ENCODE data around the gene MS4A14. TPM values are rescaled to one million over a fixed set of nuclear protein-coding genes. Genes with fewer than 3 reads are reported as not detected.

The MS4A14 gene
- total and polyA plus RNA-seq, 7 experiments from 2014 or later: 0.13 to 5.6 (median 0.37) TPM; not detected in 4

- H3K4me1 Mint-ChIP-seq: peaks cover 0 to 3% (median 0%) of the 10 kb centered on the region in 7 donors
- no peak overlapping the region for H3K27ac ChIP-seq (ENCODE audit: low read depth, low read length)
- H3K4me1 ChIP-seq (ENCODE audit: control insufficient read depth in 2 of 2, insufficient read depth in 2 of 2, low read length in 2 of 2): no peaks in the 10 kb centered on the region
- no peaks in the 10 kb centered on the region for H3K9me3 ChIP-seq (ENCODE audit: control insufficient read depth in 2 of 3, low read length in 3 of 3)
- no peak overlapping the region for H3K4me3 ChIP-seq (ENCODE audit: low read length)
- H3K36me3 ChIP-seq (ENCODE audit: control insufficient read depth in 2 of 3, insufficient read depth in 3 of 3, low read length in 3 of 3): no peaks in the 10 kb centered on the region
- ChIA-PET POLR2A (no interaction called here), CTCF (no interaction called here)
- H3K27ac Mint-ChIP-seq: no peak overlapping the region
- DNase-seq (no peak), ATAC-seq (peak; percentile 67)
- H3K4me3 Mint-ChIP-seq: no peak overlapping the region
- H3K27me3 ChIP-seq (ENCODE audit: control insufficient read depth in 2 of 2, insufficient read depth in 2 of 2, low read length in 2 of 2): no peaks in the 10 kb centered on the region
- intact Hi-C loops (cut with micrococcal nuclease): no loop called here
- H3K9me3 Mint-ChIP-seq: no peaks in the 10 kb centered on the region
- peaks cover 0 to 20% (median 10%) of the 10 kb centered on the region in 5 donors for H3K27me3 Mint-ChIP-seq
- no peaks in the 10 kb centered on the region for H3K36me3 Mint-ChIP-seq
Observed at GRCh38 chr11:60396799-60397198, 540 bp downstream of the MS4A14 start.

GRCh38 chr11:60420015-60420414 is 23.8 kb downstream of the MS4A14 start:
- peaks cover 0 to 4% of the 10 kb centered on the region in 2 donors for H3K27me3 ChIP-seq (ENCODE audit: control insufficient read depth in 2 of 2, insufficient read depth in 2 of 2, low read length in 2 of 2)
- H3K27ac ChIP-seq (ENCODE audit: low read depth, low read length): no peak overlapping the region
- CTCF ChIA-PET: no interaction called here
- Mint-ChIP-seq H3K4me1 (no peaks in the 10 kb centered on the region), H3K27me3 (peaks cover 5 to 30% (median 23%) of the 10 kb centered on the region in 5 donors), H3K4me3 (no peak overlapping the region), H3K27ac (no peak overlapping the region), H3K36me3 (no peaks in the 10 kb centered on the region), H3K9me3 (peaks cover 0 to 10% (median 0%) of the 10 kb centered on the region in 11 donors)
- H3K4me3 ChIP-seq (ENCODE audit: low read length): no peak overlapping the region
- H3K36me3 ChIP-seq (ENCODE audit: control insufficient read depth in 2 of 3, insufficient read depth in 3 of 3, low read length in 3 of 3): no peaks in the 10 kb centered on the region
- POLR2A ChIA-PET: no interaction called here
- no peaks in the 10 kb centered on the region for H3K9me3 ChIP-seq (ENCODE audit: control insufficient read depth in 2 of 3, low read length in 3 of 3)
- intact Hi-C loops (cut with micrococcal nuclease): no loop called here
- no peak for DNase-seq
- H3K4me1 ChIP-seq (ENCODE audit: control insufficient read depth in 2 of 2, insufficient read depth in 2 of 2, low read length in 2 of 2): no peaks in the 10 kb centered on the region
- ATAC-seq: no peak

GRCh38 chr11:60422609-60423008 is 26.4 kb downstream of the MS4A14 start:
- H3K27ac Mint-ChIP-seq: no peak overlapping the region
- ChIA-PET CTCF (no interaction called here), POLR2A (no interaction called here)
- DNase-seq: no peak
- H3K4me1 Mint-ChIP-seq: no peaks in the 10 kb centered on the region
- H3K27ac ChIP-seq (ENCODE audit: low read depth, low read length): no peak overlapping the region
- peaks cover 0 to 30% (median 20%) of the 10 kb centered on the region in 5 donors for H3K27me3 Mint-ChIP-seq
- H3K4me3 Mint-ChIP-seq: no peak overlapping the region
- H3K27me3 ChIP-seq (ENCODE audit: control insufficient read depth in 2 of 2, insufficient read depth in 2 of 2, low read length in 2 of 2): peaks cover 0 to 4% of the 10 kb centered on the region in 2 donors
- no peak overlapping the region for H3K4me3 ChIP-seq (ENCODE audit: low read length)
- no peaks in the 10 kb centered on the region for H3K9me3 ChIP-seq (ENCODE audit: control insufficient read depth in 2 of 3, low read length in 3 of 3)
- intact Hi-C loops (cut with micrococcal nuclease): no loop called here
- H3K36me3 Mint-ChIP-seq: no peaks in the 10 kb centered on the region
- no peaks in the 10 kb centered on the region for H3K36me3 ChIP-seq (ENCODE audit: control insufficient read depth in 2 of 3, insufficient read depth in 3 of 3, low read length in 3 of 3)
- peaks cover 0 to 10% (median 0%) of the 10 kb centered on the region in 11 donors for H3K9me3 Mint-ChIP-seq
- no peaks in the 10 kb centered on the region for H3K4me1 ChIP-seq (ENCODE audit: control insufficient read depth in 2 of 2, insufficient read depth in 2 of 2, low read length in 2 of 2)
- no peak for ATAC-seq

- no peak overlapping the region for H3K27ac Mint-ChIP-seq
- DNase-seq (no peak), ATAC-seq (no peak)
- POLR2A ChIA-PET: no interaction called here
- Histone ChIP-seq H3K27me3 (ENCODE audit: control insufficient read depth in 2 of 2, insufficient read depth in 2 of 2, low read length in 2 of 2) (no peaks in the 10 kb centered on the region), H3K4me3 (ENCODE audit: low read length) (no peak overlapping the region), H3K36me3 (ENCODE audit: control insufficient read depth in 2 of 3, insufficient read depth in 3 of 3, low read length in 3 of 3) (no peaks in the 10 kb centered on the region), H3K4me1 (ENCODE audit: control insufficient read depth in 2 of 2, insufficient read depth in 2 of 2, low read length in 2 of 2) (no peaks in the 10 kb centered on the region), H3K9me3 (ENCODE audit: control insufficient read depth in 2 of 3, low read length in 3 of 3) (no peaks in the 10 kb centered on the region), H3K27ac (ENCODE audit: low read depth, low read length) (no peak overlapping the region)
- intact Hi-C loops (cut with micrococcal nuclease): no loop called here
- no peak overlapping the region for H3K4me3 Mint-ChIP-seq
- H3K9me3 Mint-ChIP-seq: no peaks in the 10 kb centered on the region
- peaks cover 0 to 4% (median 0%) of the 10 kb centered on the region in 5 donors for H3K36me3 Mint-ChIP-seq
- H3K27me3 Mint-ChIP-seq: peaks cover 9 to 45% (median 32%) of the 10 kb centered on the region in 5 donors
- H3K4me1 Mint-ChIP-seq: peaks cover 0 to 2% (median 0%) of the 10 kb centered on the region in 7 donors
- CTCF ChIA-PET: no interaction called here
Observed at GRCh38 chr11:60428517-60428916, 32.3 kb downstream of the MS4A14 start.

- Mint-ChIP-seq H3K4me1 (peaks cover 0 to 2% (median 0%) of the 10 kb centered on the region in 7 donors), H3K36me3 (peaks cover 0 to 8% (median 0%) of the 10 kb centered on the region in 5 donors), H3K27ac (no peak within 1 kb of the TSS), H3K27me3 (peaks cover 9 to 45% (median 32%) of the 10 kb centered on the region in 5 donors), H3K4me3 (no peak within 1 kb of the TSS), H3K9me3 (no peaks in the 10 kb centered on the region)
- H3K4me1 ChIP-seq (ENCODE audit: control insufficient read depth in 2 of 2, insufficient read depth in 2 of 2, low read length in 2 of 2): no peaks in the 10 kb centered on the region
- no peaks in the 10 kb centered on the region for H3K36me3 ChIP-seq (ENCODE audit: control insufficient read depth in 2 of 3, insufficient read depth in 3 of 3, low read length in 3 of 3)
- POLR2A ChIA-PET: no interaction called here
- intact Hi-C loops (cut with micrococcal nuclease): no loop called here
- no peaks in the 10 kb centered on the region for H3K9me3 ChIP-seq (ENCODE audit: control insufficient read depth in 2 of 3, low read length in 3 of 3)
- DNase-seq (no peak), ATAC-seq (no peak)
- CTCF ChIA-PET: no interaction called here
- H3K27me3 ChIP-seq (ENCODE audit: control insufficient read depth in 2 of 2, insufficient read depth in 2 of 2, low read length in 2 of 2): no peaks in the 10 kb centered on the region
- H3K4me3 ChIP-seq (ENCODE audit: low read length): no peak within 1 kb of the TSS
- no peak within 1 kb of the TSS for H3K27ac ChIP-seq (ENCODE audit: low read depth, low read length)
Observed at GRCh38 chr11:60429272-60429671, 33.0 kb downstream of the MS4A14 start, which contains the start of gene MS4A5. TSS of gene MS4A5 (plus strand) at chr11:60429572. CDS start at chr11:60429675, 103 bp downstream.

- Mint-ChIP-seq H3K4me1 (peaks cover 0 to 2% (median 0%) of the 10 kb centered on the region in 7 donors), H3K36me3 (peaks cover 0 to 8% (median 0%) of the 10 kb centered on the region in 5 donors), H3K4me3 (no peak overlapping the region), H3K9me3 (no peaks in the 10 kb centered on the region), H3K27me3 (peaks cover 9 to 37% (median 26%) of the 10 kb centered on the region in 5 donors), H3K27ac (no peak overlapping the region)
- Histone ChIP-seq H3K4me1 (ENCODE audit: control insufficient read depth in 2 of 2, insufficient read depth in 2 of 2, low read length in 2 of 2) (no peaks in the 10 kb centered on the region), H3K27me3 (ENCODE audit: control insufficient read depth in 2 of 2, insufficient read depth in 2 of 2, low read length in 2 of 2) (no peaks in the 10 kb centered on the region), H3K27ac (ENCODE audit: low read depth, low read length) (no peak overlapping the region), H3K4me3 (ENCODE audit: low read length) (no peak overlapping the region), H3K9me3 (ENCODE audit: control insufficient read depth in 2 of 3, low read length in 3 of 3) (no peaks in the 10 kb centered on the region), H3K36me3 (ENCODE audit: control insufficient read depth in 2 of 3, insufficient read depth in 3 of 3, low read length in 3 of 3) (no peaks in the 10 kb centered on the region)
- no peak for ATAC-seq
- intact Hi-C loops (cut with micrococcal nuclease): no loop called here
- DNase-seq: no peak
- ChIA-PET CTCF (interaction anchor here (0.6 kb wide), 1 partner anchor 175 kb away, joined by 3 read pairs; no protein-coding TSS in a partner anchor), POLR2A (no interaction called here)
Observed at GRCh38 chr11:60431251-60431650, 35.0 kb downstream of the MS4A14 start.

- no peak overlapping the region for H3K4me3 ChIP-seq (ENCODE audit: low read length)
- no peak overlapping the region for H3K27ac Mint-ChIP-seq
- no peaks in the 10 kb centered on the region for H3K27me3 ChIP-seq (ENCODE audit: control insufficient read depth in 2 of 2, insufficient read depth in 2 of 2, low read length in 2 of 2)
- no peak overlapping the region for H3K27ac ChIP-seq (ENCODE audit: low read depth, low read length)
- ChIA-PET CTCF (no interaction called here), POLR2A (no interaction called here)
- ATAC-seq (no peak), DNase-seq (no peak)
- H3K4me3 Mint-ChIP-seq: no peak overlapping the region
- peaks cover 0 to 2% (median 0%) of the 10 kb centered on the region in 7 donors for H3K4me1 Mint-ChIP-seq
- no peaks in the 10 kb centered on the region for H3K4me1 ChIP-seq (ENCODE audit: control insufficient read depth in 2 of 2, insufficient read depth in 2 of 2, low read length in 2 of 2)
- H3K27me3 Mint-ChIP-seq: peaks cover 9 to 23% (median 18%) of the 10 kb centered on the region in 5 donors
- H3K9me3 ChIP-seq (ENCODE audit: control insufficient read depth in 2 of 3, low read length in 3 of 3): no peaks in the 10 kb centered on the region
- no peaks in the 10 kb centered on the region for H3K36me3 ChIP-seq (ENCODE audit: control insufficient read depth in 2 of 3, insufficient read depth in 3 of 3, low read length in 3 of 3)
- no peaks in the 10 kb centered on the region for H3K9me3 Mint-ChIP-seq
- intact Hi-C loops (cut with micrococcal nuclease): no loop called here
- peaks cover 0 to 8% (median 0%) of the 10 kb centered on the region in 5 donors for H3K36me3 Mint-ChIP-seq
Observed at GRCh38 chr11:60433401-60433800, 37.1 kb downstream of the MS4A14 start.

Data from naive thymus-derived CD4-positive, alpha-beta T cell (primary cell).